HG02870 (cell line): Measurements from ENCODE around the gene PYROXD2.
A peak's percentile ranks its signal among the peaks of the same experiment; 100 is the strongest.

Experiments
- ATAC-seq: cut with Tn5 transposase; IDR thresholded peaks from one replicate; pipeline ENCODE4 v1.9.1; 2021; ENCODE audit warnings: mild to moderate bottlenecking, moderate library complexity; ENCODE audit not compliant: unreplicated experiment

Gene PYROXD2

DNA sequence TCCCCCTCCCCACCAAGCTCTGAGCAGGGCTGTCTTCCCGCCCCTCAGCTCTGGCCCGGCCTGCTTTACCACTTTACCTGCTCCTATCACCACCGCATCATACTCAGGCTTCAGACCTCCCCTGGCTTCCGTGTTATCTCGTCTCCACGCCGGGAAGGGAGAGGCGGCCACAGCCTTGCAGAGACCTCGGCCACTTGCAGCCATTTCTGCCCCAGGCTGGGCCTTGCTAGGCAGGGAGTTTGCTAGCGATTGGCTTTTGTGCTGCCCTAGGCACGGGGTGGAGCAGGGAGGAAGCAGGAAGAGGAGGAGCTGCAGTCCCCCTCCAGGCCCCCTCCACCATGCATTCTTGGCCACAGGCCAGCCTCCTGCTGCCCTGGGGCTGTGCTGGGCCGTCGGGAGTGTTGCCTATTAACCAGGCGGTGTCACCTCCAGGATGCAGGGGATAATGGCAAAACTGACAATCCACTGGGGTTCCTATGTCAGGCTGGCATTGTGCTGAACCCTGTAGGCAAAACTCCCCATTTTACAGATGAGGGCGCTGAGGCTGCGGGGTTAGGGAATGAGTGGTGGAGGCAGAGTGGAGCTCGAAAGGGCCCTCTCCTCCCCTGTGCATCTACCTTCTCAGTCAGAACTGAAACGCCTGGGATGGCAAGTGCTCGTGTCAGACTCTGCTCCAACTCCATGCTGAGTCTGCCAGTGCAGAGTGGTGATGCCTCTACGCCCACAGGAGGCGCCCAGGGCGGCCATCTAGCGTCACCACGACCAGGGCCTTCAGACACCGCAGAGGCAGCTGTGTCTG, at the start of gene PYROXD2:
Gene PYROXD2 (minus strand): TSS at position 251 of the 799 bp plus-strand sequence. CDS start 47 bp downstream, at position 204.
- no peak for ATAC-seq

DNA sequence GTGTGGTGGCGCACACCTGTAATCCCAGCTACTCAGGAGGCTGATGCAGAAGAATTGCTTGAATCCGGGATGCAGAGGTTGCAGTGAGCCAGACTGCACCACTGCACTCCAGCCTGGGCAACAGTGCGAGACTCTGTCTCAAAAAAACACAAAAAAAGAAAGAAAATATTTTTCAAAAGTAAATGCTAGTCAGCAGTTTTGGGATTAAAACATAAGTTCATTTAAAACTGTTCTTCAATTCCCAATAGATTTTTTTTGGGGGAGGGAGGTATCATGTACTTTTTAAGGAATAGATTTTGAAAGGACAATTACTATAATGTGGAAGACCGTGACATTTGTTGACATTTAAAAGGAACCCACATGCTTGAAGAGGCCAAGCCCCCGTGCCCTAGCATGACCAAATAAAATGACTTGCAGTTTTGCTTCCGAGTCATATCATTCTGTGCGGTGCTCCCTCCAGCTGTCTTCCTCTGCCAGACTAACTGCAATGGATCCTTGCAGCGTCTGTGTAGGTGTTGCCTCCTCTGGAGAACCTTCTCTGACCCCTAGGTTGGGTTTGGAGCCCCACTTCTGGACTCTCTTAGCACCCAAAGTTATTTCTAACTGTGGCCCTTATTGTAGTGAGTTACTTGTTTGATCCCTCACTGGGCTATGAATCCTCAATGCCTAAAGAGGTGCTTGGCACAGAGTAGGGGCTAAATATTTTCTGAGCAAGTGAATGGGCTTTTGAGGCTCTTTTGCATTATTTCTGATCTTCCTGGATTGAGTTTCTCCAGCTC, 49.2 kb upstream of the PYROXD2 start:
- ATAC-seq, result no peak

DNA sequence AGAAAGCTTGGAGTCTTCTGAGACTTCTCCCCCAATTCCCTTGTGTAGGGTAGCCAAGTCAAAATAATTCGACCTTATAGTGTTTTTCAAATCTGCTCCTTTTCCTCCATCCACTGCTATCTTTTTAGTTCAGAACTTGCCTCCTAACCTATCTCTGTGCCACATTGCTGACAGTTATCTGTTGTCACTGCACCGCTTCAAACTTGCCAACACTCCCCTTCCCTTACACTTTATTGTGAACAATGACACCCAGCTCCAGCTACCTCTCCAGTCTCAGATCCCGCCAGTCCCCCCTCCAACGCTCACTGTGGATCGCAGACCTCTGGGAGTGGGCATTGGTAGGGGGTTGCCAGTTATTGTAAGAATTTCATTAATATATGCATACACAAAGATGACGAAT, 48.0 kb upstream of the PYROXD2 start:
- no peak for ATAC-seq

DNA sequence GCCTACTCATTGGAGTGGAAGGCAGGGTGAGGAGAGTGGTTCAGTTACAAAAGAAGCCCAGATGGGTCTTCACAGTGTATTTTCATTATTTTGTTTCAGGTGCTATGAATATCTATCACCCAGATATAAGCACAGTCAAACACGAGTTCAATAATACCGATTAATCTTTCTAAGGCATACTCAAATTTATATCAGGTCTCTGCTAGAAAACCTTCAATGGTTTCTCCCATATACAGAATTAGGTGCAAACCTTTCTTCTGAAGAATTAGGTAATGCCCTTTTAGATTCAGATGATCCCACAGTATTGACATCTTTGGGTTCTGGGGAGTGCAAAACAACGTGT, 46.5 kb upstream of the PYROXD2 start:
- no peak for ATAC-seq

DNA sequence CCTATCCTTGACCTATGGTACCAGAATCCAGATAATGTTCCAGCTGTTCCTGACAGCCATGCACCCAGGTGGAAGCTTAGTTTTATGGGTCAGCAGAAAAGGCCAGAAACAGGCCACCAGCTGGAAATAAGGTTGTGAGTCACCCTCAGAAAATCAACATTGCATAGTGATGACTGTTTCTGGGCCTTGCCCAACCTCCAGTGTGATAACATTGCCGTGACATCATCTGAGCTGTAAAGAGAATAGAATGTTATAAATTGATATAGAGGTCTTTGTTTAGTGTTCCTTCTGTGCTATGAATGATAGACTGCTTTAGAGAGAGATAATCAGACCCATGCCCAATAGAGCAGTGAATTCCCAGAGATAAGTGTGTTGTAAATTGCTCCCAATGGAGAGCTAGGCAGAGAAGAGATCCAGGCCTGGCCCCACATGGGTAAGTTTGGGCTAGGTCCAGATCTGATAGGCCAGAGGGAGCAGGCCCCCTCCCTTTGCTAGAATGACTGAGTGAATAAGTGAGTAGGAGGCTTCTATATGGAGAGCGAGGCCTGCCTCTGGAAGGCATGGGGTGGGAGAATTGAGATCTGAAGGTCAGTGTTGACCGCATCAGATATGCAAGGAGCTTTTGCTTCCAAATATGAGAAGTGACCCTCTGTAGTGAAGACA, 46.0 kb upstream of the PYROXD2 start:
- ATAC-seq, result no peak

DNA sequence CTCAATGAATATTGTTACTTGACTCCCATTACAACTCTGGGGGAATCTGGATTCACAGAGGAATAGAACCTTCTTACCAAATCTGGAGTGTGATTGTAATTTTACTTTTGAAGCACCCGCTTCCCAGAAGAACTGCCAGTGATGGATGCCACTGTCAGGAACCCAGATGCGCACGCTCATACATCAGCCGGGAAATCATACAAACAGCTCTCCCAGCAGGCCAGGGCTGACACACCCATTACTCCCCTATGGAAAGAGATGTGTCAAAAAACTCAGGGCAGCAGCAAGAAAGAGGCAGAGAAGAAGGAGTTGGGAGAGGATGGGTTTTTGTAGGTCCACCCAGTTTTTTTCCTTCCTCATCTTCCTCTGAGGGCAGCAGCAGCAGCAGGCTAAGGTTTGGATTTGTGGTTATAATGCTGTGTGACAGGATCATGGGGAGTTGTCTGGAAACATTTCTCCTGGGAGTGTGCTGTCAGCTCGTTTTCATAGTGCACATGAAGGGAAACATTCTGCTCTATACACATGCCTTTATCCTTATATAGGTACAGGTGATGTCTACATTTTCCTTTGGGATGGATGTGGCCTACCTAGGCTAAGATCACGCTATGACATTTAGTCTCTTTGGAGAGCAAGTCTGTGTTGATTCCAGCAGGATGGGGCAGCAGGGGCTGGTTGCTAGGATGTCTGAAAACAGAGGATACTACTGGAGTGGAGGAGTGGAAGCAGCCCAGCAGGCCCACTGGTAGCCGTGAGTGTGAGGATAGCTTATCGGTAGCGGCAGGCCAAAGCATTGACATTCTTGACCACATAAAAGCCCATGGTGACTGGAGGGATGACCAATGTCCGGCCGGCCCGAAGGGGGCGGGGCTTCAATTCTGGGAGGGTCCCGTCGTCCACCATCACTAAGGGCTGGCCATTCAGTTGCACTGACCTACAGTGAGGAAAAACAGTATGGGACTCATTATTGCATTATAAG, 44.1 kb upstream of the PYROXD2 start:
- ATAC-seq, result no peak

DNA sequence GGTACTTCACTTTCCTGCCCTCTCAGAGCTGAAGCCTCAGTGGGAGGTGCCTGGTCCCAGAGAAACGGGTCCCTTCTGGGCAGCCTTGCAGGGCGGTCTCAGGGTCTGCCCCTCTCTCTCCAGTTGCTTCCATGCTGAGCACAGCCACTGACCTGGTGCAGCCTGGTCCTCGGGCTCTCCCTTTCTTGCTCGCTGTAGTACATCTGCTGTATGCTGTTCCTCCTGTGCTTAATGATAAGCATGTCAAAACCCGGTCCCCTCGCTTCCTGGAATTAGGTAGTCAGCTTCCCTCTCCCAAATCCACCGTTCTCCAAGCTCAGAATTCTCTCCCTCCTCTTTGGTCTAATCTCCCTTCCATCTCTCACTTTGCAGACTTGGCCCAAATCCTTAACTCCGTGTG, 42.7 kb upstream of the PYROXD2 start:
- ATAC-seq, result no peak

DNA sequence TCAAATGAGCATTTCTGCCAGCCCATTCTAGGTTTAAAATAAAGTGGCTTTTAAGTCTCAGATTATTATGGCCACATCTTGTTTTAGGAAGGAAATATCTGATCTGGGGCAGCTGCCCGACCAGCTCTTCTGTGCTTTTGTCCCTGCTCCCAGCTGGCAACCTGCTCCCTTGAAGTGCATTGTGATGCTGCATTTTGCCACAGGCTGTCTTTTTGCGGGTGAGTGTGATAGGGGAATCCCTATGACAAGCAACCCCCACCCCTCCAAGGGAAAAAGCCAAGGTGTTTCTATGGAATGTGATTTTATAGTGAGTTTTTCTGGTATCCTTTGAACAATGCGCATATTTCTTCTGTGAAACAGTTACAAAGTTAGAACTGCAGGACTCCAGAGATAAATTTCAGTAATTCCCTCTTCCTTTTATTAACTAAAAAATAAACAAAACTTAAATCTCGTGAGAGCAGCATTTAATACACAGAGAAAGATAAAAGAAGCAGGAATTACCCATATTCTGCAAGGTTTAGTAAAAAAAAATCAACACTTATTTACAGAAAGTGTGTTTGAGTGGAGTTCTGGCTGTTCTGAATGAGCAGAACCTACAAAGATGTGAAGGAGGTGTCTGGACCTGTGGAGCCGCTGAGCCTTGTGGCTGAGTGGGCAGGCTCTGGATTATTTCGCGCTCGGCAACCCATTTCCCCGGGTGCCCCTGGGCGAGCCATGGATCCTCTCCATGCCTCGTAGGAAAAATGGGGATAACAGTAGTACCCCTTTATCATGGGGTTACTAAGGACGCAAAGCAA, 41.9 kb upstream of the PYROXD2 start:
- no peak for ATAC-seq

DNA sequence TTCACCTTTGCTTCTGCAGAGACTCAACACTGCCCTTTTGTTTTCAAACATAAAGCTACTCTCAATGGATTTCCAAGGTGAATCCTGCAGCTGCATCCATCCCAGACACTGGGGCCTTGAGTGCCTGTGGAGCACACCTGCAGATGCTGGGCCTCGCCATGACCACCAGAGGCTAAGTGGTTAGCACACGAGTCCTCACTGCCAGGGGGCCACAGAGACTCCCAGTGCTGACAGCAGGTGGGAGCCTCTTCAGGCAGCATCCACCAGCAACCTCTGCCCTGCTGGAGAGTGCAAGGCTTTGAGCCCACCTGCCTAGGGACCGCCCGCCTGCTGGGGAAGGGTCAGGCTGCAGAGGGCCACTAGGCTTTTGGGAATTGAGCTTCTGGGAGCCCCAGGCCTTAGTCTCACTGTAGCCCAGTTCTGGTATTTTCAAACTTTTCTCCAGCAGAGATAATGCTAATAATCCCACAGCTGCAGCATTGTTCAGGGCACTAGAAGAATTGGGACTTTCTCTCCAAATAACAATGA, 41.1 kb upstream of the PYROXD2 start:
- ATAC-seq, result no peak

DNA sequence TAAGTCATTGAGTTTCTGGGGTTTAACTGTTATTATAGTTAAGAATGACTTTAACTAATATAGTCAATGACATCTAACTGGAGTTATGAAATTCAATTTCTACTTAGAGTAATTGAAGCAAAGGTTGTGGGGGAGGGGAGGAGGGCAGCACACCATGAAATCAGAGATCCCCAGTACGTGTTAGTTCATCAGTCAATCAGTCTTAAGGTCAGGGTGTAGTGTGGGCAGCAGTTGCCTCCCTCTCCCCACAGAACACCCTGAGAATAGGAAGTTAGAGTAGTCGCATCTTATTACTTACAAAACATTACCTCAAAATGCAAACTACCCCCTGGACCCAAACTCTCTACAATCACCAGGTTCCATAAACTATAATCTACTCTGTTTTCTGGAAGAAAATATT, 38.7 kb upstream of the PYROXD2 start:
- no peak for ATAC-seq

DNA sequence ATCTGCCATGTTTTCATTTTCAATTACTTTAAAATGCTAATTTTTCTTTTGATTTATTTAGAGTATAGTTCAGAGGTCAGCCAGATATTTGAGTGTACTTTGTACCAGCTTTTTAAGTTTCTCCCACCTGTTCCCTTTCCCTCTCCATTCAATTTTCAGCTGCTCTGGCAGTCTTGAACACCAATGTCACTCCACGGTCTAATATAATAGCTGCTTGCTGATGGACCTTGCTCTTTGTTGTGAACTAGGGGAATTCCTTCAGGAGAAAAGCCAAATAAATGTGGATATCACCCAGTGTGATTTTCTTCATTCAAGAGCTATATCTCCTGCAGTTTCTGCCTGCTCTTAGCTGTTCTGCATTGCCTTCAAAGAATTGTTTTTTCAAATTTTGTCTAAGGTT, 35.6 kb upstream of the PYROXD2 start:
- no peak for ATAC-seq

DNA sequence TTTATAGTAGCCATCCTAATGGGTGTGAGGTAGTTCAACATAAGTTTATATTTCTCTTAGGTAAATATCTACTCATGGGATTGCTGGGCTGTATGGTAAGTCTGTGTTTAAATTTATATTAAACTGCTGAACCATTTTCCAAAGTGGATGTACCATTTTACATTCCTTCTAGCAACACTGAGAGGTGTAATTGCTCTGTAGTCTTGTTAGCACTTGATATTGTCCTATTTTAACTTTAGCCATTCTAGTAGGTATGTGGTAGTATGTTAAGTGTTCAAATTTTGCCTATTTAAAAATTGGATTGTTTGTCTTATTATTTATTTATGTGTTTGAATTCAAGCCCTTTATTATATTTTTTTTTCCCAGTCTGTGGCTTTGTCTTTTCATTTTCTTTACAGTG, 34.3 kb upstream of the PYROXD2 start:
- ATAC-seq, result no peak

DNA sequence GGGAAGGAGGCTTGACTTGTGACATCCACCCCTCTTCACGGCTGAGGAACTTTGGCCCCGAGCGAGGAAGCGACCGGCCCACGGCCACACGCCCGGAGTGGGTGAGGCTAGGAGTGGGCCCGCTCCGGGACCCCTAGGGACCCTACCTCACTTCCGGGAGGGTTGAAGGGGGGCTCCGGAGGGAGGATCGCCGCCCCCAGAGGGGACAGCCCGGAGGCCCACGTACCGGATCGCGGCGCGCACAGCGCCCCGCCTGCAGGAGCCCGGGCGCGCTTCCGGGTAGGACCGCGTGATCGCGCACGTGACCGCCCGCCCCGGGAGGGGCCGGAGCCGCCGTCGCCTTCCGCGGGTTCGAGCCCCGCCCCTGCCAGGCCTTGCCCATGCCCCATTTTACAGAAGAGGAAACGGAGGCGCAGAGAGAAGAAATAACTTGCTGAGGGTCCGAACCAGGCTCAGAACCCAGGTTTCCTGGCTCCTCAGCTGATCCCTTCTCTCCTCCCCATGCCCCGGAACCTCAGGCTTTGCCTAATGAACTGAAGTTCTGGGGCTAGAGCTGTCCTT, 31.8 kb upstream of the PYROXD2 start, which contains the start of gene HPS1:
Gene HPS1 (minus strand): TSS at position 275 of the 561 bp plus-strand sequence. CDS start 3,695 bp downstream, outside the sequence.
- ATAC-seq, result peak; percentile 82

DNA sequence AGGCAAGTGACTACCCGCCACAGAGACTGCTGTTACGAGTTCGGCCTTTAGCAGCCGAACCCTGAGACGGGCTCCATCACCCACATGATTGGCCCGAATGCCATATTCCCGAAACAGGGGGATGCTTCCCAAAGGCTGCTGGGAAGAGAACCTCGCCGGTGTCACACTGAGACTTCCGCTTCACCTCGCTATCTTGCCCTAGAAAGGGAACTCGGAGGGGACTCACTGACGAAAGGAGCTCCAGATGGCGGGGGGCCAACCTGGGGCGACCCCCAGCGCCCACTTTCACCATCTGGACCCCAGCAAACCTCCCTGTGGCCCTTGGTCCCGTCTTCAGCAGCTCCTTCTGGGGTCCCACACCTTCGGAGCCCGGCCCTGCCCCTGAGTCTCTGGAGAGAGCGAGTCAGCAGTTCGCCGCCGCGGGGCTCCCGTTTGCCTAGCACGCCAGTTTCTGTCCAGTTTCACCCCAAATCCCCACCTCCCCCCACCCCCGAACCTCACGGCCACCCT, 31.2 kb upstream of the PYROXD2 start:
- ATAC-seq, result peak; percentile 15

DNA sequence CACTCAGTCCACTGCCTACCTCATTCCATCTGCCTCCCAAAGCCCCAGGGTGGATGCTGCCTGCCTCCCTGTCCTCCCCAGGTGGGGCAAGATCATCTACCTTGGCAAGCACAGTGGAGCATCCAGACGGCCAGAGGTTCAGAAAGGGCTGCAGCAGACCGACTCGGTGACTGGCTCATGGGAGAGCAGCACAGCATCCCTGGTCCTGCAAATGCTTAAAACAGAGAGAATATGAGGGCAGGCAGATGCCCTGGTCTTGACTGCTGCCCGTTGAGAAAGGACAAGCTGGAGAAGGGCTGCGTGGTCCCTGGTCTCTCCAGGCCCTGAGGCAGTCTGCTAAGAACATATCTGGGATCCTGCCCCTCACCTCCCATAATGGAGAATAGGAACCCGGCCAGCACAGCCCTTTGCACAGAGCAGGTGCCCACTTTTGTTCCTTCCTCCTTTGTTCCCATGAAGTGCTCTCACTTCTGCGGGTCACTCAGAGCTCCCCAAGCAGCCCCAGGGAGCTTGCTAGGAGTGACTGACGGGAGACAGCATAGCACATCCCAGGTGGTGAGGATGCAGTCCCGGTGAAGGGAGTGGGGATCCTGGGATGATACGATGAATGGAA, 30.3 kb upstream of the PYROXD2 start:
- ATAC-seq, result no peak

DNA sequence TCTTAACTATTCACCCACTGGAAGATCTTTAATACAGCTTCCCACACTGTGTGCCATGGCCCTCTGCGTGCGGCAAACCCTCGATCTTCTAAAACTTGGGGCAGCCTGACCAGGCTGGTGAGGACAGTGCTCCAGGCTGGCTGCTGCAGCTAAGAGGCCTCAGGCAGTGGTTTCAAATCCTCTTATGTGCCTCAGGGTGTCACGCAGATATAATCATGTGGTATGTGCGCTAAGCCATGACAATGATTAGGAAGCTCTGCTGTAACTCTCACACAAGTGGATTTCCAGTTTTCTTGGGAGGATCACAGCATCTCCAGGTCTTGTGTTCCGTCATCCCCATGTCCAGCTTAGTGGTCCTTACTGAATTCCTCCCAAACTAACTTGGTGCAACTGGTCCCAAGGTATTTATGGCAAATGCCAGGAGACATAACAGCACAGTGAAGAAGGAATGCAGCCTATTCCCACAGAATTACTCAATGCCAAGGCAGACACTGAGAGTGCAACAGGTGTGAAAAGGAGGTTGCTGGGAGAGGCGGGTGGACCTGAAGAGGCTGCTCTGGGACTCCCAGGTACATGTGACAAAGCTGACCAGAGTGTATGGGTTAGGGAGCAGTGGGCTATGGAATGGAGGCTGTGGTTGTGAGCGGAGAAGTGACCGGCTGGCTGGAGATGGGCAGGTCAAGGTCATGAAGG, 29.5 kb upstream of the PYROXD2 start:
- ATAC-seq, result no peak

DNA sequence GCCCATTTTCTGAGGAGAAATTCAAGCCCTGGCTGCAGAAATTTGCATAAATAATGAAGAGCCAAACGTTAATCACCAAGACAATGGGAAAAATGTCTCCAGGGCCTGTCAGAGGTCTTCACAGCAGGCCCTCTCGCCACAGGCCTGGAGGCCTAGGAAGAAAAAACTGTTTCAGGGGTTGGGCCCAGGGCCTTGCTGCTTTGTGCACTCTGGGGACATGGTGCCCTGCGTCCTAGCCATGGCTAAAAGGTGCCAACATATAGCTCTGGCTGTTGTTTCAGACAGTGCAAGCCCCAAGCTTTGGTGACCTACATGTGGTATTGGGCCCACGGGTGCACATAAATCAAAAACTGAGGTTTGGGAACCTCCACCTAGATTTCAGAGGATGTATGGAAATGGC, 23.7 kb upstream of the PYROXD2 start:
- no peak for ATAC-seq

DNA sequence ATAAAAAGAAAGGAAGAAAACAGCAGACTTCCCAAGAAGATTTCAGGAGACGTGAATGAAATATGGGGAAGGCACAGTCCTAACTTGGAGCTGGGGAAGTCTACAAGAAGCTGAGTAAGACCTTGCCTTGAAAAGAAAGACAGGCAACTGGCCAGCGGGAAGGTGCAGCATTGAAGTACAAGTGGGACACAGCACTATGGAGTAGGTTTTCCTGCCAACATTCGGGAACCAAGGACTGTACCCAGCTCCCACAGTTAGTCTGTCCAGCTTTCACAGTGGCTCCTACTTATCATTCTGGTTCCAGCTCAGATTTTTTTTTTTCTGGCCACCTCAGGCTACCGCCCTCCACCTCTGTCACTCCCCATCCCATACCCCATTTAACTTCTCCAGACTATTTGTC, 21.7 kb upstream of the PYROXD2 start:
- no peak for ATAC-seq
